RWPE2 (cell line): Measurements from ENCODE around the gene HIVEP3.
A peak's percentile ranks its signal among the peaks of the same experiment; 100 is the strongest.

Experiments used
- ATAC-seq: fragments of 200-7000 bp; cut with Tn5 transposase; 3 replicates; pipeline ENCODE4 v1.9.1; 2021; ENCODE audit warnings: low read depth
- DNase-seq: peaks from one replicate; pipeline ENCODE4 v3.0.0-alpha.2; 2020; ENCODE audit warnings: low spot score
- H3K27ac ChIP-seq: fragments of 450-650 bp; 2 replicates; pipeline ENCODE4 v1.5.1; 2017; ENCODE audit warnings: mild to moderate bottlenecking; ENCODE audit not compliant: poor library complexity, severe bottlenecking
- H3K27me3 ChIP-seq: fragments of 250-450 bp; sonication (Bioruptor Pico); 2 replicates; pipeline ENCODE4 v1.5.1; 2021; ENCODE audit warnings: mild to moderate bottlenecking, moderate library complexity; ENCODE audit not compliant: insufficient read depth, poor library complexity, severe bottlenecking
- H3K36me3 ChIP-seq: fragments of 250-450 bp; sonication (Bioruptor Pico); 2 replicates; pipeline ENCODE4 v1.5.1; 2020; ENCODE audit warnings: low read depth, mild to moderate bottlenecking, moderate library complexity
- H3K4me1 ChIP-seq: fragments of 250-450 bp; sonication (Bioruptor Pico); 2 replicates; pipeline ENCODE4 v1.5.1; 2021; ENCODE audit warnings: mild to moderate bottlenecking, moderate library complexity; ENCODE audit not compliant: insufficient read depth, poor library complexity, severe bottlenecking
- H3K4me3 ChIP-seq: fragments of 250-450 bp; sonication (Bioruptor Pico); 2 replicates; pipeline ENCODE4 v1.5.1; 2021; ENCODE audit warnings: mild to moderate bottlenecking, moderate library complexity; ENCODE audit not compliant: severe bottlenecking
- H3K9me3 ChIP-seq: fragments of 250-450 bp; sonication (Bioruptor Pico); 2 replicates; pipeline ENCODE4 v1.5.1; 2021; ENCODE audit warnings: mild to moderate bottlenecking, moderate library complexity; ENCODE audit not compliant: severe bottlenecking
- CTCF ChIP-seq: fragments of 450-650 bp; IDR thresholded peaks from one replicate; pipeline ENCODE4 v1.5.1; 2017; ENCODE audit warnings: mild to moderate bottlenecking, moderate library complexity; ENCODE audit not compliant: poor library complexity, severe bottlenecking

The HIVEP3 gene

GRCh38 chr1:41631971-41632370, 286.8 kb downstream of the HIVEP3 start:
- TF ChIP-seq CTCF = no peak
- DNase-seq (no peak), ATAC-seq (peak; percentile 54; the same call in 1 of the 3 replicates)
- H3K27me3 ChIP-seq = no peaks in the 10 kb centered on the region
- no peaks in the 10 kb centered on the region for H3K9me3 ChIP-seq
- no peaks in the 10 kb centered on the region for H3K36me3 ChIP-seq
- no peak overlapping the region for H3K27ac ChIP-seq
- H3K4me1 ChIP-seq = peaks cover 6% of the 10 kb centered on the region
- no peak overlapping the region for H3K4me3 ChIP-seq

- no peak for DNase-seq
- no peak overlapping the region for H3K27ac ChIP-seq
- ATAC-seq = no peak
- no peaks in the 10 kb centered on the region for H3K27me3 ChIP-seq
- no peak for TF ChIP-seq CTCF
- no peaks in the 10 kb centered on the region for H3K36me3 ChIP-seq
- no peaks in the 10 kb centered on the region for H3K9me3 ChIP-seq
- H3K4me1 ChIP-seq = peaks cover 14% of the 10 kb centered on the region
- H3K4me3 ChIP-seq = no peak overlapping the region
Observed at GRCh38 chr1:41631154-41631553, 287.6 kb downstream of the HIVEP3 start.

- no peak for DNase-seq
Observed at GRCh38 chr1:41629571-41629970, 289.2 kb downstream of the HIVEP3 start.

GRCh38 chr1:41629141-41629540, 289.6 kb downstream of the HIVEP3 start:
- Histone ChIP-seq H3K36me3 (no peaks in the 10 kb centered on the region), H3K27ac (no peak overlapping the region), H3K9me3 (no peaks in the 10 kb centered on the region), H3K4me1 (peaks cover 21% of the 10 kb centered on the region), H3K4me3 (no peak overlapping the region), H3K27me3 (no peaks in the 10 kb centered on the region)
- no peak for DNase-seq
- TF ChIP-seq CTCF = no peak
- ATAC-seq = no peak

More at GRCh38 chr1:41629571-41629970, 289.2 kb downstream of the HIVEP3 start:
- Histone ChIP-seq H3K27ac (no peak overlapping the region), H3K9me3 (no peaks in the 10 kb centered on the region), H3K36me3 (no peaks in the 10 kb centered on the region), H3K4me3 (no peak overlapping the region), H3K27me3 (no peaks in the 10 kb centered on the region), H3K4me1 (peaks cover 21% of the 10 kb centered on the region)
- no peak for ATAC-seq
- TF ChIP-seq CTCF = no peak

GRCh38 chr1:41627491-41628280, 291.0 kb downstream of the HIVEP3 start:
- H3K27ac ChIP-seq = peak overlapping the region; percentile 51
- no peak overlapping the region for H3K4me3 ChIP-seq
- no peaks in the 10 kb centered on the region for H3K36me3 ChIP-seq
- peaks cover 21% of the 10 kb centered on the region for H3K4me1 ChIP-seq
- no peaks in the 10 kb centered on the region for H3K9me3 ChIP-seq
- DNase-seq = no peak
- ATAC-seq = no peak
- no peaks in the 10 kb centered on the region for H3K27me3 ChIP-seq
- TF ChIP-seq CTCF = no peak
